B cell (primary cell): ENCODE measurements around the gene RIOK1.

Experiments
- EZH2 ChIP-seq: IDR thresholded peaks from 2 replicates; pipeline ENCODE4 v1.6.1; 2012; ENCODE audit warnings: borderline replicate concordance, low read depth, mild to moderate bottlenecking, moderate library complexity, low read length; ENCODE audit not compliant: insufficient read depth, poor library complexity, severe bottlenecking
- TF ChIP-seq, protein P1 (sequence below): fragments of 200-600 bp; IDR thresholded peaks from one replicate; pipeline ENCODE4 v1.8.0; 2022; ENCODE audit warnings: antibody characterized with exemption, mild to moderate bottlenecking

GRCh38 chr6:7341989-7342742, 47.4 kb upstream of the RIOK1 start:
- TF ChIP-seq, protein P1, sequence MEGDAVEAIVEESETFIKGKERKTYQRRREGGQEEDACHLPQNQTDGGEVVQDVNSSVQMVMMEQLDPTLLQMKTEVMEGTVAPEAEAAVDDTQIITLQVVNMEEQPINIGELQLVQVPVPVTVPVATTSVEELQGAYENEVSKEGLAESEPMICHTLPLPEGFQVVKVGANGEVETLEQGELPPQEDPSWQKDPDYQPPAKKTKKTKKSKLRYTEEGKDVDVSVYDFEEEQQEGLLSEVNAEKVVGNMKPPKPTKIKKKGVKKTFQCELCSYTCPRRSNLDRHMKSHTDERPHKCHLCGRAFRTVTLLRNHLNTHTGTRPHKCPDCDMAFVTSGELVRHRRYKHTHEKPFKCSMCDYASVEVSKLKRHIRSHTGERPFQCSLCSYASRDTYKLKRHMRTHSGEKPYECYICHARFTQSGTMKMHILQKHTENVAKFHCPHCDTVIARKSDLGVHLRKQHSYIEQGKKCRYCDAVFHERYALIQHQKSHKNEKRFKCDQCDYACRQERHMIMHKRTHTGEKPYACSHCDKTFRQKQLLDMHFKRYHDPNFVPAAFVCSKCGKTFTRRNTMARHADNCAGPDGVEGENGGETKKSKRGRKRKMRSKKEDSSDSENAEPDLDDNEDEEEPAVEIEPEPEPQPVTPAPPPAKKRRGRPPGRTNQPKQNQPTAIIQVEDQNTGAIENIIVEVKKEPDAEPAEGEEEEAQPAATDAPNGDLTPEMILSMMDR, result no peak
- TF ChIP-seq EZH2, result no peak
